A673 (cell line): ENCODE results near the gene CFAP73.

Experiments
- CTCF ChIP-seq: fragments of 300-800, 200-600 bp; sonication (generic); conservative IDR thresholded peaks from 2 replicates; pipeline ENCODE4 v1.5.1; 2017; ENCODE audit warnings: low read depth, mild to moderate bottlenecking, antibody characterized with exemption, low read length, moderate library complexity, mixed read lengths
- EZH2 ChIP-seq: fragments of 200-600 bp; sonication (generic); IDR thresholded peaks from 2 replicates; pipeline ENCODE4 v1.6.1; 2017; ENCODE audit warnings: borderline replicate concordance, low read depth, mild to moderate bottlenecking, mixed read lengths, antibody characterized with exemption, low read length; ENCODE audit not compliant: poor library complexity, severe bottlenecking

DNA sequence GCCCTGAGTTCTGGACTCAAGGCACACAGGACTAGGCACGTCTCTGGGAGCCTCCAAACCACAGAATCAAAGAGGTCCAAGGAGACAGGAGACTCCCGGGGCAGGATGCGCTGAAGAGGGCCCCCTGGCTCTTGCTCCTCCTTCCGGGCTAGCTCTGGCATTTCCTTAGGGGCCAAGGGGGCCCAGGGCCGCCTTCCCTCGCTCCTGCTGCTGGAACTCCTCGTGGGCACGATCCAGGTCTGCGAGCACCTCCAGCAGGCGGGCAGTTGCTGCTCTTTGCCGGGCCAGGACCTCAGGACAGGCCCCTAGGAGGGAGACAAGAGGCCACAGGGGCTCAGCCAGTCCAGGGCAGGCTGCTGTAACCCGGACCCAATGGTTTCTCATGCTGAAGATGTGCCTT, 49.8 kb upstream of the CFAP73 start:
- no peak for TF ChIP-seq CTCF
- TF ChIP-seq EZH2 = no peak
